SK-N-SH (cell line): Measurements from ENCODE around the gene PPP1R9A.

Source experiments
- EP300 ChIP-seq, 2 experiments: IDR thresholded peaks; 2 replicates each; pipeline versions ENCODE4 v1.4.0 to v1.6.1; 2012; ENCODE audit warnings: borderline replicate concordance in 1 of 2, low read depth in 1 of 2, low read length in 1 of 2
- EZH2phosphoT487 ChIP-seq: fragments of 200-600 bp; sonication (generic); IDR thresholded peaks from 2 replicates; pipeline ENCODE4 v1.6.1; 2017; ENCODE audit warnings: low read depth, mixed run types, mild to moderate bottlenecking, antibody characterized with exemption, moderate library complexity, borderline replicate concordance
- NFIC ChIP-seq: IDR thresholded peaks from 2 replicates; pipeline ENCODE4 v1.4.0; 2012; ENCODE audit warnings: borderline replicate concordance
- POLR2AphosphoS5 ChIP-seq: IDR thresholded peaks from 2 replicates; pipeline ENCODE4 v1.6.1; 2012; ENCODE audit warnings: low read depth, low read length
- RFX5 ChIP-seq: IDR thresholded peaks from 2 replicates; pipeline ENCODE4 v1.6.1; 2012; ENCODE audit warnings: mild to moderate bottlenecking, improper control_type of control experiment, low read length
- USF2 ChIP-seq: fragments of 150-350 bp; IDR thresholded peaks from 2 replicates; pipeline ENCODE4 v1.6.1; 2017; ENCODE audit warnings: antibody characterized with exemption, low read length, low read depth, borderline replicate concordance
- TF ChIP-seq, protein P1 (sequence below): fragments of 200-600 bp; sonication (generic); IDR thresholded peaks from 2 replicates; pipeline ENCODE4 v1.6.1; 2017; ENCODE audit warnings: antibody characterized with exemption, mild to moderate bottlenecking, moderate library complexity

- TF ChIP-seq, protein P1, sequence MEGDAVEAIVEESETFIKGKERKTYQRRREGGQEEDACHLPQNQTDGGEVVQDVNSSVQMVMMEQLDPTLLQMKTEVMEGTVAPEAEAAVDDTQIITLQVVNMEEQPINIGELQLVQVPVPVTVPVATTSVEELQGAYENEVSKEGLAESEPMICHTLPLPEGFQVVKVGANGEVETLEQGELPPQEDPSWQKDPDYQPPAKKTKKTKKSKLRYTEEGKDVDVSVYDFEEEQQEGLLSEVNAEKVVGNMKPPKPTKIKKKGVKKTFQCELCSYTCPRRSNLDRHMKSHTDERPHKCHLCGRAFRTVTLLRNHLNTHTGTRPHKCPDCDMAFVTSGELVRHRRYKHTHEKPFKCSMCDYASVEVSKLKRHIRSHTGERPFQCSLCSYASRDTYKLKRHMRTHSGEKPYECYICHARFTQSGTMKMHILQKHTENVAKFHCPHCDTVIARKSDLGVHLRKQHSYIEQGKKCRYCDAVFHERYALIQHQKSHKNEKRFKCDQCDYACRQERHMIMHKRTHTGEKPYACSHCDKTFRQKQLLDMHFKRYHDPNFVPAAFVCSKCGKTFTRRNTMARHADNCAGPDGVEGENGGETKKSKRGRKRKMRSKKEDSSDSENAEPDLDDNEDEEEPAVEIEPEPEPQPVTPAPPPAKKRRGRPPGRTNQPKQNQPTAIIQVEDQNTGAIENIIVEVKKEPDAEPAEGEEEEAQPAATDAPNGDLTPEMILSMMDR, result no peak
- TF ChIP-seq USF2 (no peak), EZH2phosphoT487 (no peak), EP300 (IDR thresholded peaks at IDR 0.05; ENCODE audit: borderline replicate concordance in 1 of 2, low read depth in 1 of 2, low read length in 1 of 2) (no peak), POLR2AphosphoS5 (no peak), NFIC (no peak), RFX5 (no peak)
These were observed 63.9 kb downstream of the PPP1R9A start for GRCh38 chr7:94971051-94971867.
